ES-I3 (cell line): ENCODE measurements around the gene ZCCHC7.
"Not testable (repeated sequence)": the region's sequence is repeated elsewhere in the genome, so short reads cannot be mapped to it uniquely, and the experiment has no call there.

ENCODE experiments used
- H3K36me3 ChIP-seq: 2 replicates; pipeline ENCODE4 v1.6.1; 2013; ENCODE audit warnings: mild to moderate bottlenecking, low read length, control low read depth, moderate library complexity; ENCODE audit not compliant: insufficient read depth
- H3K4me1 ChIP-seq: 2 replicates; pipeline ENCODE4 v1.6.1; 2013; ENCODE audit warnings: mild to moderate bottlenecking, control low read depth, low read length; ENCODE audit not compliant: insufficient read depth
- H3K9ac ChIP-seq: 2 replicates; pipeline ENCODE4 v1.6.1; 2013; ENCODE audit warnings: low read depth, mild to moderate bottlenecking, low read length, moderate library complexity
- H3K9me3 ChIP-seq: 2 replicates; pipeline ENCODE4 v1.6.1; 2013; ENCODE audit warnings: mild to moderate bottlenecking, low read length, moderate library complexity; ENCODE audit not compliant: control insufficient read depth, insufficient read depth

ZCCHC7 gene

GRCh38 chr9:37303272-37303671 is 182.9 kb downstream of the ZCCHC7 start:
- H3K36me3 ChIP-seq, H3K9ac ChIP-seq, H3K9me3 ChIP-seq: not testable (repeated sequence)
- H3K4me1 ChIP-seq = peaks cover 10% of the 10 kb centered on the region

GRCh38 chr9:37309136-37309535 is 188.8 kb downstream of the ZCCHC7 start:
- no peak overlapping the region for H3K9ac ChIP-seq
- no peaks in the 10 kb centered on the region for H3K9me3 ChIP-seq
- no peaks in the 10 kb centered on the region for H3K36me3 ChIP-seq

GRCh38 chr9:37311938-37312708 is 191.7 kb downstream of the ZCCHC7 start:
- no peaks in the 10 kb centered on the region for H3K4me1 ChIP-seq
- H3K9ac ChIP-seq = no peak overlapping the region
- H3K9me3 ChIP-seq = no peaks in the 10 kb centered on the region
- H3K36me3 ChIP-seq = no peaks in the 10 kb centered on the region

More at GRCh38 chr9:37309136-37309535, 188.8 kb downstream of the ZCCHC7 start:
- H3K4me1 ChIP-seq = no peaks in the 10 kb centered on the region

- no peak overlapping the region for H3K9ac ChIP-seq
- no peaks in the 10 kb centered on the region for H3K36me3 ChIP-seq
- H3K4me1 ChIP-seq = peaks cover 6% of the 10 kb centered on the region
- no peaks in the 10 kb centered on the region; the same call in 1 of the 2 replicates for H3K9me3 ChIP-seq
Measured at GRCh38 chr9:37324261-37324683, 203.9 kb downstream of the ZCCHC7 start.

- no peaks in the 10 kb centered on the region; the same call in 1 of the 2 replicates for H3K9me3 ChIP-seq
- H3K9ac ChIP-seq = no peak overlapping the region
- H3K36me3 ChIP-seq = no peaks in the 10 kb centered on the region
- peaks cover 6% of the 10 kb centered on the region for H3K4me1 ChIP-seq
Measured at GRCh38 chr9:37324691-37325490, 204.5 kb downstream of the ZCCHC7 start.

GRCh38 chr9:37325778-37326177 is 205.4 kb downstream of the ZCCHC7 start:
- Histone ChIP-seq H3K36me3 (no peaks in the 10 kb centered on the region), H3K9me3 (no peaks in the 10 kb centered on the region), H3K4me1 (peaks cover 6% of the 10 kb centered on the region), H3K9ac (no peak overlapping the region)

GRCh38 chr9:37327553-37327952 is 207.2 kb downstream of the ZCCHC7 start:
- no peak overlapping the region for H3K9ac ChIP-seq
- no peaks in the 10 kb centered on the region for H3K36me3 ChIP-seq
- no peaks in the 10 kb centered on the region for H3K9me3 ChIP-seq
- H3K4me1 ChIP-seq = peaks cover 6% of the 10 kb centered on the region

GRCh38 chr9:37328556-37329227 is 208.3 kb downstream of the ZCCHC7 start:
- no peaks in the 10 kb centered on the region for H3K36me3 ChIP-seq
- no peaks in the 10 kb centered on the region for H3K9me3 ChIP-seq
- H3K9ac ChIP-seq = no peak overlapping the region
- peaks cover 6% of the 10 kb centered on the region for H3K4me1 ChIP-seq

GRCh38 chr9:37329576-37329975 is 209.2 kb downstream of the ZCCHC7 start:
- H3K9ac ChIP-seq = no peak overlapping the region; the same call in 1 of the 2 replicates
- H3K9me3 ChIP-seq = no peaks in the 10 kb centered on the region
- H3K36me3 ChIP-seq = no peaks in the 10 kb centered on the region
- H3K4me1 ChIP-seq = no peaks in the 10 kb centered on the region

GRCh38 chr9:37331871-37332270 is 211.5 kb downstream of the ZCCHC7 start:
- H3K9ac ChIP-seq = no peak overlapping the region
- no peaks in the 10 kb centered on the region for H3K9me3 ChIP-seq
- no peaks in the 10 kb centered on the region for H3K36me3 ChIP-seq
- no peaks in the 10 kb centered on the region for H3K4me1 ChIP-seq

- Histone ChIP-seq H3K36me3 (no peaks in the 10 kb centered on the region), H3K9me3 (no peaks in the 10 kb centered on the region), H3K4me1 (no peaks in the 10 kb centered on the region; the same call in 1 of the 2 replicates), H3K9ac (no peak overlapping the region)
Measured at GRCh38 chr9:37332578-37332977, 212.2 kb downstream of the ZCCHC7 start.

GRCh38 chr9:37333288-37333687 is 212.9 kb downstream of the ZCCHC7 start:
- H3K9me3 ChIP-seq = no peaks in the 10 kb centered on the region
- no peaks in the 10 kb centered on the region; the same call in 1 of the 2 replicates for H3K4me1 ChIP-seq
- no peak overlapping the region for H3K9ac ChIP-seq
- H3K36me3 ChIP-seq = no peaks in the 10 kb centered on the region

- Histone ChIP-seq H3K36me3 (no peaks in the 10 kb centered on the region), H3K9me3 (no peaks in the 10 kb centered on the region), H3K9ac (no peak overlapping the region), H3K4me1 (peaks cover 7% of the 10 kb centered on the region; the same call in 1 of the 2 replicates)
Measured at GRCh38 chr9:37335238-37335637, 214.9 kb downstream of the ZCCHC7 start.

- Histone ChIP-seq H3K4me1 (peaks cover 9% of the 10 kb centered on the region; the same call in 1 of the 2 replicates), H3K9ac (no peak overlapping the region), H3K9me3 (no peaks in the 10 kb centered on the region), H3K36me3 (no peaks in the 10 kb centered on the region)
Measured at GRCh38 chr9:37336150-37336549, 215.8 kb downstream of the ZCCHC7 start.
